HepG2 (cell line): ENCODE measurements around the gene PTH1R. TPM values are rescaled to one million over a fixed set of nuclear protein-coding genes. Genes with fewer than 3 reads are reported as not detected.

Source experiments
- ELF3 ChIP-seq: IDR thresholded peaks from 2 replicates; pipeline ENCODE4 v1.6.1; 2016; ENCODE audit warnings: missing genetic modification reagents, missing compliant biosample characterization
- FOXO1 ChIP-seq: sonication (generic); formaldehyde crosslinking; IDR thresholded peaks from 2 replicates; pipeline ENCODE4 v1.4.0; 2020; ENCODE audit warnings: missing genetic modification reagents
- GATAD1 ChIP-seq: IDR thresholded peaks from 2 replicates; pipeline ENCODE4 v1.6.1; 2016; ENCODE audit warnings: missing genetic modification reagents, missing compliant biosample characterization
- HCFC1 ChIP-seq: fragments of 150-350 bp; IDR thresholded peaks from 2 replicates; pipeline ENCODE4 v1.6.1; 2014; ENCODE audit warnings: low read depth, low read length
- HNF4A ChIP-seq: sonication (generic); formaldehyde crosslinking; IDR thresholded peaks from 2 replicates; pipeline ENCODE4 v1.4.0; 2020; ENCODE audit warnings: missing genetic modification reagents
- HOXA3 ChIP-seq: sonication (generic); formaldehyde crosslinking; IDR thresholded peaks from 2 replicates; pipeline ENCODE4 v1.5.0; 2020; ENCODE audit warnings: missing genetic modification reagents
- MAFF ChIP-seq: IDR thresholded peaks from 2 replicates; pipeline ENCODE4 v1.6.1; 2011; ENCODE audit warnings: low read depth, low read length, improper control_type of control experiment
- NFE2 ChIP-seq: sonication (generic); formaldehyde crosslinking; IDR thresholded peaks from 2 replicates; pipeline ENCODE4 v1.4.0; 2020; ENCODE audit warnings: missing genetic modification reagents
- NFRKB ChIP-seq: fragments of 450-650 bp; IDR thresholded peaks from 2 replicates; pipeline ENCODE4 v1.6.1; 2017
- RARA ChIP-seq: IDR thresholded peaks from 2 replicates; pipeline ENCODE4 v1.6.1; 2016; ENCODE audit warnings: missing genetic modification reagents, missing compliant biosample characterization
- SKI ChIP-seq: fragments of 450-650 bp; IDR thresholded peaks from one replicate; pipeline ENCODE4 v1.6.1; 2018; ENCODE audit warnings: mild to moderate bottlenecking; ENCODE audit not compliant: partially characterized antibody
- SOX6 ChIP-seq, 2 experiments: fragments of 450-650 bp in 1 of 2; sonication (generic) in 1 of 2; formaldehyde crosslinking in 1 of 2; IDR thresholded peaks; 2 replicates each; pipeline versions ENCODE4 v1.4.0 to v1.6.1; 2017 to 2020; ENCODE audit warnings: antibody characterized with exemption in 1 of 2, mild to moderate bottlenecking in 1 of 2, missing genetic modification reagents in 1 of 2
- ZNF207 ChIP-seq: fragments of 450-650 bp; IDR thresholded peaks from 2 replicates; pipeline ENCODE4 v1.6.1; 2016; ENCODE audit warnings: antibody characterized with exemption, borderline replicate concordance
- ZNF510 ChIP-seq: sonication (generic); formaldehyde crosslinking; IDR thresholded peaks from 2 replicates; pipeline ENCODE4 v1.4.0; 2020; ENCODE audit warnings: low read depth, mild to moderate bottlenecking, missing genetic modification reagents
- ZNF563 ChIP-seq: sonication (generic); formaldehyde crosslinking; IDR thresholded peaks from 2 replicates; pipeline ENCODE4 v1.8.0; 2022; ENCODE audit warnings: mild to moderate bottlenecking, moderate library complexity, missing genetic modification reagents
- ZNF652 ChIP-seq: IDR thresholded peaks from 2 replicates; pipeline ENCODE4 v1.6.1; 2016; ENCODE audit warnings: low read depth, borderline replicate concordance
- ZSCAN21 ChIP-seq: sonication (generic); formaldehyde crosslinking; IDR thresholded peaks from 2 replicates; pipeline ENCODE4 v1.8.0; 2022; ENCODE audit warnings: mild to moderate bottlenecking, missing genetic modification reagents, moderate library complexity, borderline replicate concordance
- ZSCAN30 ChIP-seq: sonication (generic); formaldehyde crosslinking; IDR thresholded peaks from 2 replicates; pipeline ENCODE4 v1.5.0; 2020; ENCODE audit warnings: mild to moderate bottlenecking, missing genetic modification reagents
- polyA plus RNA-seq, 8 experiments: library from polyadenylated mRNA; depleted of rRNA in 3 of 8; stranded (reverse) in 7 of 8; unstranded in 1 of 8; fragments of >200 nt; fragmentation: Illumina TruSeq in 4 of 8; extraction: Trizol in 4 of 8; gene quantifications; 2 replicates each; pipeline versions ENCODE4 v1.2.1 to v1.2.3, GENCODE V29; 2011 to 2016; ENCODE audit warnings: low read depth in 4 of 8, missing spikeins in 1 of 8, mixed read lengths in 1 of 8; ENCODE audit not compliant: insufficient read depth in 1 of 8
- total RNA-seq, 5 experiments: library from RNA; depleted of rRNA; stranded (reverse); fragments of >200 nt; fragmentation: Illumina TruSeq; extraction: Trizol; gene quantifications; 2 replicates each; pipeline ENCODE4 v1.2.3, GENCODE V29; 2016; ENCODE audit warnings: low read depth in 1 of 5
- TF ChIP-seq, protein P1 (sequence below): sonication (generic); formaldehyde crosslinking; IDR thresholded peaks from 2 replicates; pipeline ENCODE4 v1.5.1; 2020; ENCODE audit warnings: missing genetic modification reagents, mild to moderate bottlenecking, borderline replicate concordance
- TF ChIP-seq, protein P2 (sequence below): IDR thresholded peaks from 2 replicates; pipeline ENCODE4 v1.4.0; 2020; ENCODE audit warnings: mild to moderate bottlenecking, missing genetic modification reagents
- TF ChIP-seq, protein P3 (sequence below): IDR thresholded peaks from 2 replicates; pipeline ENCODE4 v1.6.1; 2012; ENCODE audit warnings: low read depth, low read length, improper control_type of control experiment
- TF ChIP-seq, protein P4 (sequence below): sonication (generic); formaldehyde crosslinking; IDR thresholded peaks from 2 replicates; pipeline ENCODE4 v1.5.1; 2020; ENCODE audit warnings: missing genetic modification reagents, mild to moderate bottlenecking, borderline replicate concordance

The PTH1R gene
- total and polyA plus RNA-seq, 2 of the 13 experiments (the other 11 are each of a cell fraction or from before 2014, with no cell fraction given): not detected

DNA sequence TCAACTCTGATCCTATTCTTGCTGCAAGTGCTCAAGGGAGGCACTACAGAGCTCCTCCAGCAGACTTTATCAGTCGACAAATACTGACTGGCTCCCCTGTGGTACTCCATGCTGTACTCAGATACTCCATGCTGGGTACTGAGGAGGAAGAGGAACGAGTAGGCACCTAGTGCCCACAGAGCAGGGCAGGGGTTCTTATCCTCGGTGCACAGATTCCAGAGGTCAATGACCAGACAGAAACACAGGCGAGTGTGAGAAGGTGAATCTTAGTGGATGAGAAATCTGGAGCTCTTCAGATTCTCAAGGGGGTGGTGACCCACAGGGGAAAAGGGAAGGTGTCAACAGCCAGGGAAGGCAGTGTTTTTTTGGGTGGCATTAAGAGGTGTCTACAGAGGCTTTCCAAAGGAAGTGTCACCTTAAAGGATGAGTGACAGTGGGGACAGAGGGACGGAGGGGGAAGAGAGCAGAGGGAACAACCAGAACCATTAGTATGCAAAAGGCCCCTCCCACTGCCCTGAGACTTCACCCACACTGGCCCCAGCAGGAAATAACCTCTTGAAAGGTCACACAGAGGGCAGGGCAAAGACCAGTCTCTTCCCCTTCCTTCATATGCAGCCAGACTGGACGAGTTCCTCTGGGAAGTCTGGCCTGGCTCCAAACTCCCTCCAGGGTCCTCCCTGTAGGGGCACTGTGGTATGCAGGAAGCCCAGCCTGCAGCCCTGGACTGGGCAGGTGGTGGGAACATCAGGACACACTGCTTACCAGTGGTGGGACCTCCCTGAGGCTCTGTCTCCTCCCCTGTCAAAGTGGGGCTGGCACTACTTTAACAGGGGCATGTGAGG lies 71.5 kb downstream of the PTH1R start (continued):
- TF ChIP-seq ZNF563 (CRISPR knock-in tag): no peak
- no peak for TF ChIP-seq ZSCAN30 (CRISPR knock-in tag)
- TF ChIP-seq, protein P1, sequence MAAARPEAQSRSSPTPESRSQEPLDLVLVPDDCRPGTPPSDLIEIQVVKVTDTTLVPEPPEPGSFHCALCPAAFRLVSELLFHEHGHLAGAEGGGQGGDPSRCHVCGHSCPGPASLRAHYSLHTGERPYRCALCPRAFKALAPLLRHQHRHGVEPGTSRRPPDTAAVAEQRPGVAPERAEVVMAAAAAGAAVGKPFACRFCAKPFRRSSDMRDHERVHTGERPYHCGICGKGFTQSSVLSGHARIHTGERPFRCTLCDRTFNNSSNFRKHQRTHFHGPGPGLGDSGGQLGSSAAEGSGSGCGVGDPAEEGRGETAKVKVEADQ (CRISPR knock-in tag): no peak
- no peak for TF ChIP-seq ZNF207
- TF ChIP-seq SKI: peak; percentile 42
- TF ChIP-seq, protein P2, sequence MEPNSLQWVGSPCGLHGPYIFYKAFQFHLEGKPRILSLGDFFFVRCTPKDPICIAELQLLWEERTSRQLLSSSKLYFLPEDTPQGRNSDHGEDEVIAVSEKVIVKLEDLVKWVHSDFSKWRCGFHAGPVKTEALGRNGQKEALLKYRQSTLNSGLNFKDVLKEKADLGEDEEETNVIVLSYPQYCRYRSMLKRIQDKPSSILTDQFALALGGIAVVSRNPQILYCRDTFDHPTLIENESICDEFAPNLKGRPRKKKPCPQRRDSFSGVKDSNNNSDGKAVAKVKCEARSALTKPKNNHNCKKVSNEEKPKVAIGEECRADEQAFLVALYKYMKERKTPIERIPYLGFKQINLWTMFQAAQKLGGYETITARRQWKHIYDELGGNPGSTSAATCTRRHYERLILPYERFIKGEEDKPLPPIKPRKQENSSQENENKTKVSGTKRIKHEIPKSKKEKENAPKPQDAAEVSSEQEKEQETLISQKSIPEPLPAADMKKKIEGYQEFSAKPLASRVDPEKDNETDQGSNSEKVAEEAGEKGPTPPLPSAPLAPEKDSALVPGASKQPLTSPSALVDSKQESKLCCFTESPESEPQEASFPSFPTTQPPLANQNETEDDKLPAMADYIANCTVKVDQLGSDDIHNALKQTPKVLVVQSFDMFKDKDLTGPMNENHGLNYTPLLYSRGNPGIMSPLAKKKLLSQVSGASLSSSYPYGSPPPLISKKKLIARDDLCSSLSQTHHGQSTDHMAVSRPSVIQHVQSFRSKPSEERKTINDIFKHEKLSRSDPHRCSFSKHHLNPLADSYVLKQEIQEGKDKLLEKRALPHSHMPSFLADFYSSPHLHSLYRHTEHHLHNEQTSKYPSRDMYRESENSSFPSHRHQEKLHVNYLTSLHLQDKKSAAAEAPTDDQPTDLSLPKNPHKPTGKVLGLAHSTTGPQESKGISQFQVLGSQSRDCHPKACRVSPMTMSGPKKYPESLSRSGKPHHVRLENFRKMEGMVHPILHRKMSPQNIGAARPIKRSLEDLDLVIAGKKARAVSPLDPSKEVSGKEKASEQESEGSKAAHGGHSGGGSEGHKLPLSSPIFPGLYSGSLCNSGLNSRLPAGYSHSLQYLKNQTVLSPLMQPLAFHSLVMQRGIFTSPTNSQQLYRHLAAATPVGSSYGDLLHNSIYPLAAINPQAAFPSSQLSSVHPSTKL (CRISPR knock-in tag): peak; percentile 69
- TF ChIP-seq HNF4A (CRISPR knock-in tag): peak; percentile 81
- TF ChIP-seq ZNF510: no peak
- 0 out of 2 replicates have a peak, but pooled peaks have one; percentile 42 for TF ChIP-seq GATAD1 (CRISPR knock-in tag)
- peak; percentile 20; the same call in 1 of the 2 replicates for TF ChIP-seq HOXA3 (CRISPR knock-in tag)
- TF ChIP-seq SOX6 (IDR thresholded peaks at IDR 0.05): no peak
- 0 out of 2 replicates have a peak, but pooled peaks have one; percentile 10 for TF ChIP-seq SOX6 (CRISPR knock-in tag; IDR thresholded peaks at IDR 0.05)
- TF ChIP-seq FOXO1 (CRISPR knock-in tag): 0 out of 2 replicates have a peak, but pooled peaks have one; percentile 27
- TF ChIP-seq ZSCAN21 (CRISPR knock-in tag): no peak
- no peak for TF ChIP-seq NFRKB
- no peak for TF ChIP-seq HCFC1
- TF ChIP-seq MAFF: no peak
- no peak for TF ChIP-seq NFE2 (CRISPR knock-in tag)
- no peak for TF ChIP-seq ZNF652
- TF ChIP-seq, protein P3, sequence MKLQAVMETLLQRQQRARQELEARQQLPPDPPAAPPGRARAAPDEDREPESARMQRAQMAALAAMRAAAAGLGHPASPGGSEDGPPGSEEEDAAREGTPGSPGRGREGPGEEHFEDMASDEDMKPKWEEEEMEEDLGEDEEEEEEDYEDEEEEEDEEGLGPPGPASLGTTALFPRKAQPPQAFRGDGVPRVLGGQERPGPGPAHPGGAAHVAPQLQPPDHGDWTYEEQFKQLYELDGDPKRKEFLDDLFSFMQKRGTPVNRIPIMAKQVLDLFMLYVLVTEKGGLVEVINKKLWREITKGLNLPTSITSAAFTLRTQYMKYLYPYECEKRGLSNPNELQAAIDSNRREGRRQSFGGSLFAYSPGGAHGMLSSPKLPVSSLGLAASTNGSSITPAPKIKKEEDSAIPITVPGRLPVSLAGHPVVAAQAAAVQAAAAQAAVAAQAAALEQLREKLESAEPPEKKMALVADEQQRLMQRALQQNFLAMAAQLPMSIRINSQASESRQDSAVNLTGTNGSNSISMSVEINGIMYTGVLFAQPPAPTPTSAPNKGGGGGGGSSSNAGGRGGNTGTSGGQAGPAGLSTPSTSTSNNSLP: no peak
- TF ChIP-seq, protein P4, sequence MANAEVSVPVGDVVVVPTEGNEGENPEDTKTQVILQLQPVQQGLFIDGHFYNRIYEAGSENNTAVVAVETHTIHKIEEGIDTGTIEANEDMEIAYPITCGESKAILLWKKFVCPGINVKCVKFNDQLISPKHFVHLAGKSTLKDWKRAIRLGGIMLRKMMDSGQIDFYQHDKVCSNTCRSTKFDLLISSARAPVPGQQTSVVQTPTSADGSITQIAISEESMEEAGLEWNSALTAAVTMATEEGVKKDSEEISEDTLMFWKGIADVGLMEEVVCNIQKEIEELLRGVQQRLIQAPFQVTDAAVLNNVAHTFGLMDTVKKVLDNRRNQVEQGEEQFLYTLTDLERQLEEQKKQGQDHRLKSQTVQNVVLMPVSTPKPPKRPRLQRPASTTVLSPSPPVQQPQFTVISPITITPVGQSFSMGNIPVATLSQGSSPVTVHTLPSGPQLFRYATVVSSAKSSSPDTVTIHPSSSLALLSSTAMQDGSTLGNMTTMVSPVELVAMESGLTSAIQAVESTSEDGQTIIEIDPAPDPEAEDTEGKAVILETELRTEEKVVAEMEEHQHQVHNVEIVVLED (CRISPR knock-in tag): no peak
- TF ChIP-seq RARA (CRISPR knock-in tag): peak; percentile 99
- peak; percentile 73; the same call in 1 of the 2 replicates for TF ChIP-seq ELF3 (CRISPR knock-in tag)
